22Rv1 (cell line): Measurements from ENCODE around the gene WHAMM.

Experiments
- H3K27ac ChIP-seq: fragments of 450-650 bp; 2 replicates; pipeline ENCODE4 v1.5.1; 2017
- ZFX ChIP-seq: fragments of 450-650 bp; IDR thresholded peaks from 2 replicates; pipeline ENCODE4 v1.6.1; 2017; ENCODE audit warnings: antibody characterized with exemption, borderline replicate concordance
- TF ChIP-seq, protein P1 (sequence below): fragments of 450-650 bp; IDR thresholded peaks from 2 replicates; pipeline ENCODE4 v1.5.1; 2017; ENCODE audit warnings: mild to moderate bottlenecking

Gene WHAMM

DNA sequence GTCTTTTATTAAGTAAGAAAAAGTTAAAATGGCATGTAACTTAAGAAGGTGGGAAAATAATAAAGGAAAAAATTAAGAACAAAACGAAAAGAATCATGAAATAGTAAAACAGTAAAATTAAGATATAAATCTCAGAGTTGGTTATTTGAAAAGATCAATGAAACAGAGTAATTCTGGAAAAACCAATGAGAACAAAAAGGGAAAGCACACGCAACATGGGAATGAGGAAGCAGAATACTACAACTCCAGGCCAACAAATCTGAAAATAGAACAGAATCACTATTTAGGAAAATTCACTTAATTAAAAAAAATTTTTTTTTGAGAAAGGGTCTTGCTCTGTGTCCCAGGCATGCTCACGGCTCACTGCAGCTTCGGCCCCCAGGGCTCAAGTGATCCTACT is 30.7 kb downstream of the WHAMM start:
- no peak overlapping the region for H3K27ac ChIP-seq
- TF ChIP-seq, protein P1, sequence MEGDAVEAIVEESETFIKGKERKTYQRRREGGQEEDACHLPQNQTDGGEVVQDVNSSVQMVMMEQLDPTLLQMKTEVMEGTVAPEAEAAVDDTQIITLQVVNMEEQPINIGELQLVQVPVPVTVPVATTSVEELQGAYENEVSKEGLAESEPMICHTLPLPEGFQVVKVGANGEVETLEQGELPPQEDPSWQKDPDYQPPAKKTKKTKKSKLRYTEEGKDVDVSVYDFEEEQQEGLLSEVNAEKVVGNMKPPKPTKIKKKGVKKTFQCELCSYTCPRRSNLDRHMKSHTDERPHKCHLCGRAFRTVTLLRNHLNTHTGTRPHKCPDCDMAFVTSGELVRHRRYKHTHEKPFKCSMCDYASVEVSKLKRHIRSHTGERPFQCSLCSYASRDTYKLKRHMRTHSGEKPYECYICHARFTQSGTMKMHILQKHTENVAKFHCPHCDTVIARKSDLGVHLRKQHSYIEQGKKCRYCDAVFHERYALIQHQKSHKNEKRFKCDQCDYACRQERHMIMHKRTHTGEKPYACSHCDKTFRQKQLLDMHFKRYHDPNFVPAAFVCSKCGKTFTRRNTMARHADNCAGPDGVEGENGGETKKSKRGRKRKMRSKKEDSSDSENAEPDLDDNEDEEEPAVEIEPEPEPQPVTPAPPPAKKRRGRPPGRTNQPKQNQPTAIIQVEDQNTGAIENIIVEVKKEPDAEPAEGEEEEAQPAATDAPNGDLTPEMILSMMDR, result no peak
- TF ChIP-seq ZFX, result no peak

DNA sequence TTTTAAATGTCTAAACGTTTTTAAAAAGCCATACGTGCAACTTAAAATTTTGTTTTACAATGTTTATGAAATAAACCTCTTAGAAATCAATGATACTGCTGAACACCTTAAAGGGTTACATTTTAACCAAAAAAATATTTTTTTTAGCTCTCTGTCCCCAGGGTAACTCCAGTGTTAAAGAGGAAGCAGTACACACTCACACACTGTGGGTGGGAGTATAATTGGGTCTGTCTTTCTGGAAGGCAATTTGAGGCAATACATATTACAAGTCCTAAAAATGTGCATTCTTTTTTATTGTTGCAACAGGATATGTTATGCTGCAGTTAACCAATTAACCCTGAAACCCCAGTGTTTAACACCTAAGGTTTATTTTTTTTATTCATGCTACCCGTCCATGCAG is 34.1 kb downstream of the WHAMM start:
- H3K27ac ChIP-seq, result no peak overlapping the region
- TF ChIP-seq, protein P1, result no peak
- TF ChIP-seq ZFX, result no peak

DNA sequence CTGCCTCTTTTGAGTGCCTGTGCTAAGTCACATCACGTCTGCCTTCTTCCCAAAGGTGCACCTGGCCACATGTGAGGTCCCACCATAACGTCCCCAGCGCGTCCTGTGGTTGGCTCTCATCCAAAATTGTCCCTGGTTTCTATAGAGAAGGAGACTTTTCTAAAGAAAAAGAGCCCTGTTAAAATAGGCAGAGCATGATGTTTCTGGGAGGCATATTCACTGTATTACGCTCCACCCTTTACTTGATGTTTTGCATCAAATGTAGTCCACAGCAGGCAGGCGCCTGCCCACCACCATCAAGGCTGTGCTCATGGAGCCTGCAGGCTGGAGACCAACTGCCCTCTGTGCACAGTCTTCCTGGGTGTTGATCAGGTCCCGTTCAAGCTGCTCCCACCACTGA is 36.3 kb downstream of the WHAMM start:
- no peak overlapping the region for H3K27ac ChIP-seq
- TF ChIP-seq ZFX, result no peak
- TF ChIP-seq, protein P1, result no peak

DNA sequence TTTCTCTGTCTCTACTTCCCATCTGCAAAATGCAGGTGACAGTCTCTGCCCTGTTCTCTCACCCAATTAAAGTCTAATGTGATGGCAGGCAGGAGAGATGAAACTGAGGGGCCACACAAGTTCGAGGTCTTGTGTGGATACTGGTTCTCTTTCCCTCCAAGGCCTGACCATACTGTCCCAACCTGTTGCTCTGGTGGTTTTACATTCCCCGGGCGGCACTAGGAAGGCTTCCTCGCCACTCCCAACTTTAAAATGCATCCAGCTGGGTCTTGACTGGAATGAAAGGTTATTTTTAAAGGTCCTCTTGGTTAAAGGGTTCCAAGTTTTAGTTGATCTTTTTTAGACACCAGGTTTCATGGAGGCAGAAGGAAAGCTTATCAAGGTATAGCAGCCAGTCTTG is 37.2 kb downstream of the WHAMM start:
- no peak overlapping the region for H3K27ac ChIP-seq
- TF ChIP-seq ZFX, result no peak
- TF ChIP-seq, protein P1, result no peak

DNA sequence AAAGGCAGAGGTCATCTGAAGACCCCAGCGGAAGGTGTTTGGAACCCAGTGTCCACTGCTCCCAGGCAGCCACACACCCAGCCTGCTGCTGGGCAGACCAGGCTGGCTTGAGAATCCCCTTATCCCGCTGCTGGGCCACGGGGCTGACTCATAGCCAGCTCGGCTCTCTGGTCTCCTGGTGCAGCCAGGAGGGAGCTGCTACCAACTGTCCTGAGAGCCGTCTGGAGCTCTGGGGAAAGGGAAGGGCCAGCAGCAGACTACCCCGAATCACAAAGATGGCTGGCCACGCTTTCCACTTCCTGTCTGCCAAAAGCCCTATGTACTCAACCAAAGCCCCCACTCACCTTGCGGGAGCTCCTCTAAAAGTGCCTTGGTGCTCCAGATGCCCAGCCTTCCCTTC is 38.3 kb downstream of the WHAMM start:
- no peak for TF ChIP-seq ZFX
- TF ChIP-seq, protein P1, result no peak
- H3K27ac ChIP-seq, result no peak overlapping the region

DNA sequence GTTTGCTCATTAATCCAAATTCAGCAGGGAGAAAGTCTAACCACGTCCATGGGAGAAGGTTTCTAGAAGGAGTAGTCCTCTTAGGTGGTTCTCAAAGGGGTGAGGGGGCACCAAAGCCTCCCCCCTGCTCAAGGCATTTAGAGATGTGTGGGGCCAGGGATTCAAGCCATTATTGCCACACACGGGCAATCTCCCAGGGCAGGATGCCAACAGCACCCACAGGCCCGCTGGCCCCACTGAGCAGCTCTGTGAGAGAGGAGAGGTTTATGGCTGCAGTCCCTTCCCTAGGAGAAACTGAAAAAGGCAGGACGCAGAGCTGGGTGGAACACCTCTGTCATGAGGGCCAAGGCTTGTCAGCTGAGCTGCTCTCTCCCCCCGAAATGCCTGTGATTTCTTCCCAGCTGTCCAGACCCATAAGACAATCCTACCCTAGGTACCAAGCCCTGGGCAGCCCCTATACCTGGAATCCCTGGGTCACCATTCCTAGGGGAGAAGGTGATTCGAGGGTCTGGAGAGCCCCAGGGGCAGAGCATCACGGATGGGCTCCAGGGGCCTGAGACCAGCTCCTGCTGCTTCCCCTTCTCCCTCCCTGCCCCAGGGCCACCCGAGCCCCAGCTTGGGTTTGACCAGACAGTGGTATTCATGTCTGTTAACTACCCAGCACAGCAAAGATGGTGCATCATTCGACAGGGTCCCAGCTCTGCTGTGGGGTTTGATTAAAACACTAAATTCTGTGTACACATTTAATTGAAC is 39.0 kb downstream of the WHAMM start:
- H3K27ac ChIP-seq, result no peak overlapping the region
- no peak for TF ChIP-seq ZFX

DNA sequence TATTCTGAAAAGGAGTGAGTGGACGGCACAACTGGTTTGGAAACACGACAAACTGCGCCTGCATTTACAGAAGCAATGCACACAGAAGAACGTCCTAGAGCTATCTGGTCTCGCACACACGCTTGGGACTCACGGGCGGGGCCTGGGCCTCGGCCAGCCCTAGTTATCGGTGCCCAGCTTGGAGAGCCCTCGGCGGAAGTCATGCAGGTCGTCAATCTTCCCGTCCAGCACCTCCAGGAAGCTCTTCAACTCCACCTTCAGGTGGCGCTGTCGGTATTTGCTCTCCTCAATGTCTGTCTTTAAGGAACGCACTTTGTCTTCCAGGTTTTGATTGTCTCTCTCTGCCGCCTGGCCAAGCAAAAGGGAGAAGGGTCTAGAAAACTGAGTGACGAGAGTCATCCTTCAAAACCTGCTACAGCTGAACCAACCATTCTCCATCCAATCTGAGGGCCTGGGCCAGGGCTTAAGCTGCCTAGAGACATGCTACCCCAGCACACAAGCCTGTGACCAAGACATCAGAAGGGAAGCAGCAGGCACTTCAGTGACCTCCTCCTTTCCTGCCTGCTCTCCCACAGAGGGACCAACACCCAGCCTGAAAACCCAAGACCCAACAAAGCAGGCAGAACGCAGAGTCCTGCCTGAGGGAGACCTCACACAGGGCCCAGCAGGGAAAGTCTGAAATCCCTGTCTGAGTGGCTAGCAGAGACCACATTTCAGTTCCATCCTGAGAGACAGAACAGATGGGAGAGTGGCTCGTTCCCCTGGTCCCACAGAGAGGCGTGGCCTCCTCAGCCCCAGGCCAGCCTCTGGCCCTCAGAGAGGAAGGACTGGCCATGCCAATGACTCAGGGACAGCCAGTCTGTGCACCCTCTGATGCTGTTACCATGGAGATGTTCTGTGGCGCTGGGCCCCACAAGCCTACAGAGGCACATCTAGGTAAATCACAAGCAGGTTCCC is 40.4 kb downstream of the WHAMM start:
- TF ChIP-seq ZFX, result no peak
- TF ChIP-seq, protein P1, result peak; percentile 90
- H3K27ac ChIP-seq, result peak overlapping the region; percentile 66
